ENCODE results near the gene PTPRT. TPM values are rescaled to one million over a fixed set of nuclear protein-coding genes. Genes with fewer than 3 reads are reported as not detected.

PTPRT gene
- total and polyA plus RNA-seq, 2 of the 4 experiments (the other 2 are of a cell fraction), result not detected

GRCh38 chr20:43151901-43152300 is 37.8 kb downstream of the PTPRT start:
- no TSS peak for BruUV-seq (replicated peaks)
- no peaks in the 10 kb centered on the region for H3K4me1 ChIP-seq (ENCODE audit: control insufficient read depth, insufficient read depth, low read length)
- peaks cover 13% of the 10 kb centered on the region for H3K9me3 ChIP-seq (ENCODE audit: control insufficient read depth, insufficient read depth, low read length)
- no peak overlapping the region for H3K27ac ChIP-seq (ENCODE audit: insufficient read depth, low read length)
- no peak overlapping the region for H3K4ac ChIP-seq (ENCODE audit: low read depth, low read length)
- H2BK120ac ChIP-seq (ENCODE audit: low read depth, low read length), result no peak overlapping the region
- intact Hi-C loops (cut with micrococcal nuclease) (no loop called here), in situ Hi-C loops (cut with MboI; ENCODE audit: low sequenced_read_pairs) (no loop called here), dilution Hi-C loops (cut with HindIII; ENCODE audit: low sequenced_read_pairs, unreplicated experiment) (no loop called here)
- H3K4me2 ChIP-seq (ENCODE audit: low read depth, low read length), result no peak overlapping the region
- no peak overlapping the region for H3K18ac ChIP-seq (ENCODE audit: low read depth, low read length)
- no peak overlapping the region for H3K9ac ChIP-seq (ENCODE audit: low read depth, low read length)
- H4K8ac ChIP-seq (ENCODE audit: low read depth in 2 of 2, low read length in 2 of 2), result no peak overlapping the region
- H3K56ac ChIP-seq (ENCODE audit: extremely low read depth, insufficient read depth, low read length), result no peak overlapping the region
- no peaks in the 10 kb centered on the region for H3K27me3 ChIP-seq (ENCODE audit: control insufficient read depth, insufficient read depth, low read length)
- no peak overlapping the region for H4K5ac ChIP-seq (ENCODE audit: low read depth, low read length)
- H3K14ac ChIP-seq (replicated peaks; ENCODE audit: low read depth, low read length), result no peak overlapping the region
- H2AFZ ChIP-seq (replicated peaks; ENCODE audit: low read length, poor library complexity), result no peak overlapping the region
- no peak overlapping the region for H2BK15ac ChIP-seq (ENCODE audit: low read depth, low read length)
- DNase-seq (no peak), ATAC-seq (ENCODE audit: low read depth) (no peak)
- H2AK5ac ChIP-seq (ENCODE audit: low read depth, low read length), result no peak overlapping the region
- no peak overlapping the region for H3K23ac ChIP-seq (ENCODE audit: low read depth, low read length)
- H3K4me3 ChIP-seq (ENCODE audit: insufficient read depth, low read depth, low read length), result no peak overlapping the region
- TF ChIP-seq MAFK (IDR thresholded peaks at IDR 0.05; ENCODE audit: low read depth, low read length) (no peak), CHD1 (IDR thresholded peaks at IDR 0.05; ENCODE audit: low read depth, low read length) (no peak), NFE2L2 (IDR thresholded peaks at IDR 0.05; ENCODE audit: low read depth, low read length) (no peak), BHLHE40 (IDR thresholded peaks at IDR 0.05; ENCODE audit: low read depth, low read length) (no peak), ELK1 (IDR thresholded peaks at IDR 0.05; ENCODE audit: borderline replicate concordance, low read depth, low read length) (no peak), RAD21 (IDR thresholded peaks at IDR 0.05; ENCODE audit: low read length) (no peak)
- no peak overlapping the region for H2BK20ac ChIP-seq (ENCODE audit: low read depth, low read length)
- H4K91ac ChIP-seq (ENCODE audit: insufficient read depth, low read depth, low read length), result no peak overlapping the region
- H3K9me1 ChIP-seq (ENCODE audit: insufficient read depth, low read length), result no peaks in the 10 kb centered on the region
- no peak overlapping the region for H2AK9ac ChIP-seq (replicated peaks; ENCODE audit: low read depth, low read length, poor library complexity)
- CTCF ChIA-PET, result no interaction called here
- POLR2A ChIA-PET (ENCODE audit: unreplicated experiment), result no interaction called here
- H3K79me1 ChIP-seq (ENCODE audit: low read depth in 1 of 2, low read length in 2 of 2), result no peaks in the 10 kb centered on the region
- no peaks in the 10 kb centered on the region for H3K36me3 ChIP-seq (ENCODE audit: control insufficient read depth, insufficient read depth, low read length)
- WGBS, 2 experiments (ENCODE audit: extremely low coverage in 2 of 2, insufficient read length in 1 of 2), result no CpG with 5 or more reads among the region's 2 CpGs
- no peaks in the 10 kb centered on the region for H4K20me1 ChIP-seq (ENCODE audit: insufficient read depth, low read length)
- no peak overlapping the region for H2BK5ac ChIP-seq (ENCODE audit: low read depth, low read length, poor library complexity, severe bottlenecking)

All from IMR-90 (cell line).